ENCODE data around the gene KRI1.
"Not testable (repeated sequence)": the region's sequence is repeated elsewhere in the genome, so short reads cannot be mapped to it uniquely, and the experiment has no call there.

Gene KRI1

GRCh38 chr19:10575011-10575716 is 9.4 kb upstream of the KRI1 start:
- no peak for DNase-seq (ENCODE audit: low read depth, low spot score)

DNA sequence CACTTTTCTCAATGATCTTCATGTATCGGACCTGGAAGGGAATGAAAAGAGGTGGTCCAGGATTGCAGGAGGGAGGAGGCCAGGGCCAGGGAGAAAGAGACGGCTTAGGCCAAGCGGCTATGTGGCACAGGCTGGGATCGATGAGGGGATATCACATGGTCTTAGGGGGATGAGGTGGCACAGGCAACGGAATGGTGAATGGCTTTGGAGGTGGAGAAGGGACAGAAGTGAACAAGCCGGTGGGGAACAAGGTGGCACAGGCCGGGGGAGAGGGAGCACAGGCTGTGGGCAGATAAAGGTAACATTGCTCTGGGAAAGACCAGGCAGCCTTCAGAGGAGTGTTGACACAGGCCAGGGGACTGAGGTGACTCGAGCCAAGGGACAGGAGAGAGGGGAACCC is 8.7 kb upstream of the KRI1 start:
- no peak for DNase-seq (ENCODE audit: low read depth, low spot score)

GRCh38 chr19:10573793-10574192 is 8.0 kb upstream of the KRI1 start:
- DNase-seq (ENCODE audit: low read depth, low spot score), result not testable (repeated sequence)

DNA sequence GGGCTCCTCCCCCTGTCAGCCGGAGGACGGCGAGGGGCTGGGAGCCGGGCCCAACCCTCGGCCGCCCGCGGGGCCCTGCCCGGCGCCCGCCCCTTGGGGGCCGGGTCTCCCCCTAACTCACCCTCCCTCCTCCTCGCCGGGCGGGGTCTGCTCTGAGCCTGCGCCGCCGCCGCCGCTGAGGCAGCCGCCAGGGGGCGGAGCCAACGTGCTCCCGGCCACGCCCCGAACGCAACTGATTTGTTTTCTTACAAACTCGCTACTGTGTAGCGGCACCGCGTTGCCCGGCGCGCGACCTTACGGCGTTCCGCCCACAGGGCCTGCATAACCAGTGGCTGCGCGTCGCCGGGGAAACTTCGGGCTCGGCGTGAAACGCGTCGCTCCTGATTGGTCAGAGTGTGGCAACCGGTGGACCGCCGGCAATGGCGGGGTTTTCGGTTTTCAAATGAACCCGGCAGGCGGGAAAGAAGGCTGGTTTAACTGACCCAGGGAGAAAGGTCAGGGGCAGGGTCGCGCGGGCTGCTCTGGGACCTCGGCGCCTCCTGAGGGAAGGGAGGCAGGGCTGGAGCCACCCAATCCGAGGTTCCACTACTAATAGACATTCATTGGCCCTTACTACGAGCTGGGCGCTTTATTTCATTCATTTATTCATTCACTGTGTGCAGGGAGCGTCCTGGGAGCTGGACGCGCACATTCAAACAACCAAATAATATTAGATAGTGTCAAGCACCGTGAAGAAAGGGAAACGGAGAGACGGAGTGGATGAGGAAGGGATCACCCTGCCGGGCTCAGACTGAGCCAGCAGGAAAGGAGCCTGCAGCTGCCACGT is 3.2 kb upstream of the KRI1 start, which contains the start of gene CDKN2D:
Gene CDKN2D, minus strand, starts transcription at position 154 of the 826 bp plus-strand sequence. CDS start 326 bp downstream, outside the sequence.
- DNase-seq (ENCODE audit: low read depth, low spot score), result peak; percentile 91

DNA sequence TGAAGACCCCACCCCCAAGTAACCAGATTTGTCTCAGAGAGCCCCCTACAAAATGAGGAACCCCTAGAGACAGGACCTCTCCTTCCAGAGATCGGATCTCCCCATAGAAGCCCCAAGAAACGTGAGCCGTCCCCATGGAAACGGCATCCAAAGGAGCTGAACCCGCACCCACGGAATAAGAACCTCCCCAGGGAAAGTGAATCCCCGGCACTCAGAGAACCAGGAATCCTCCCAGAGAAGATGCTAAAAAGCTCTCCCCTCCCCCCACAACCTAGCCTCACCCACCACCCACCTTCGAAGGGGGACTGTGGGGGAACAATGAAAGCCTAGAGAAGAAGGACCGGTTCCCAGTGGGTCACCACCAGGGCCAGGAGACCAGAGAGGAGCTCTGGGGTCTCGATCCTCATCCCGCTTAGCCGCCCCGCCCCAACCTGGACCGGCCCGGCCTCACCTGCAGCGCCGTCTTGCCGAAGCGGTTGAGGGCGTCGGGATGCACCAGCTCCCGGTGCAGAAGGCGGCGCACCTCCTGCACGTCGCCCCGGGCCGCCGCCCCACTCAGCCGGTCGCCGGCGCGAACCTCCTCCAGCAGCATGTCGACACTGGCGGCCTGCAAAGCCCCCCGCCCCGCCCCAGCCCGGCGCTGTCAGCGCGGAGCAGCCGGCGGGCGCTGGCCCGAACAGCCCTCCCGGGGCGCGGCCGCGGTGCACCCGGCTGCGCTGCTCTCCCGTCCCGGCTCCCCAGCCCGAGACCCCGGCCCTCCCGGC is 2.4 kb upstream of the KRI1 start:
- no peak for DNase-seq (ENCODE audit: low read depth, low spot score)

DNA sequence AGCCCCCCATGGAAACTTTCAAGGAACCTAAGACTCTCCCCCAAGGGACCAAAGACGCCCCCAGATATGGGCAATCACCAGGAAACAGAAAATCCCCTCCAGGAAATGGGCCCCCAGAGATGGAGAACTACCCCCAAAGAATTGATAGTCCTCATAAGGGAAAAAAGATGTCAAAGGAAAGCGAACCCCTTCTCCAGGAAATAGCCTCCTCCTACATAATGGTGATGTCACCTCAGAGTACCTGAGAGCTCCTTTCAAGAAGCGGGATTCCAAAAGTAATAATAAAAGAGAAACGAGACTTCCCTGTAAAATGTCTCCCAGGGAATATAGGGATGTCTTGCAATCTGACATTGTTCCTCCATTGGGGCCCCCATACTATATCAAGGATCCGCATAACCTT is 1.8 kb upstream of the KRI1 start:
- DNase-seq (ENCODE audit: low read depth, low spot score), result no peak

GRCh38 chr19:10566658-10567410 is 1.0 kb upstream of the KRI1 start:
- no peak for DNase-seq (ENCODE audit: low read depth, low spot score)

- DNase-seq (ENCODE audit: low read depth, low spot score), result no peak
These were observed 523 bp upstream of the KRI1 start for GRCh38 chr19:10566408-10566657.

GRCh38 chr19:10565028-10565566 is 713 bp downstream of the KRI1 start:
- DNase-seq (ENCODE audit: low read depth, low spot score), result no peak

DNA sequence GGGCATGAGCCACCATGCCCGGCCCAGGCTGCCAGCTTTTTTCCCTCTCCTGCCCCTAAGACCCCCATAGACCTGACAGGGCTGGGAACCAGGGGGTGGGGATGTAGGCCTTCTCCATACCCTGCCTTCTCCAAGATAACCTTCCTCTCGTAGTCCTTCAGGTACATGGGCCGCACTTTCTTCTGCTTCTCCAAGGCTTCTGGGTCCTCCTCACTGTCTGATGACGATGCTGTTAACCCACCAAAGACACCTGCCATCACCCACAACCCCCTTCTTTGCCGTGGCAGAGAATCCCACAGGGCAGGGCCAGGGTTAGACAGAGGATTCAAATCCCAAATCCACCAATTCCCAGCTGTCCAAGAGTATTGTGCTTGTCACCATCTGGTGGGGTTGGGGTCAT is 3.2 kb downstream of the KRI1 start:
- DNase-seq (ENCODE audit: low read depth, low spot score), result no peak

- DNase-seq (ENCODE audit: low read depth, low spot score), result no peak
These were observed 5.7 kb downstream of the KRI1 start for GRCh38 chr19:10560154-10560553.

DNA sequence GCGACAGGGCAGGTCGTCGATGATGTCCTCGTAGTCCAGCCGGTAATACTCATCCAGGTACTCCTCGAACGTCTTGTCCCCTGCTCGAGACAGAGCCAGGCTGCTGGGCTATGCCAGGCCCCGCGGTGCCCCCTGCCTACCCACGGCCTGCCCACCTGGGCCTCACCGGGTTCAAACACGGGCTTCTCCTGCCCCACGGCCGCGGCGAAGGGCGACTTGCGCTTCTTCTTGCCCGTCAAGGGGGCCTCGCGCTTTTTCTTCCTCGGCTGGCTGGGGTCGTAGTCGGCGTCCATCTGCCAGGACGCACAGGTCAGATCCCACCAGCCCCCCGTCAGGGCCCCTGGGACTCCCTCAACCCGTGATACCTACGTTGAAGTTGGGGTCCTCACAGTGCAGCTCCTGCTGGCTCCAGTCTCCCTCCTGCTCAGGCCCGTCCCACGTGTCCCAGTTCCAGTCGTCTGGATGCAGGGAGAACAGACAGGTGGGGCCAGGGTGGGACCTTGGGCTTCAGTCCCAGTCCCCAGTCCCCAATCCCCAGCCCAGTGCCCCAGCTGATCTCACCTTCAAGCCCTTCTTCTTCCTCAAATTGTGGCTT is 8.1 kb downstream of the KRI1 start:
- no peak for DNase-seq (ENCODE audit: low read depth, low spot score)

DNA sequence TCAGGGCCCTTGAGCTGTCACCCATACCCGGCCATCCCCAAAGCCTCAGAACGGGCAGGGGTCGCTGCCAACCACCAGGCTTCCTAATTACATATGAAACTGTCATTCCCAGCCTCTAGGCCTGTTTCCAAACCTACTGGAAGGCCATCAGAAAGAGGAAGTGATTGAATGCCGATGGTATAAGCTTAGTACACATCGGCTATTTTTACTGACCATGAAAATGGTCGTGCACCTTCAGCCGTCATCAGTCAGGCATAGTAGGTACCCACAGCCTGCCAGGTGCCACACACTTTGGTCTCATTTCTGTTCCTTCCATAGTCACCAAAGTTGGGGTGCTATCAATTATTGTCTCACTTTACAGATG is 10.2 kb downstream of the KRI1 start:
- no peak for DNase-seq (ENCODE audit: low read depth, low spot score)

DNA sequence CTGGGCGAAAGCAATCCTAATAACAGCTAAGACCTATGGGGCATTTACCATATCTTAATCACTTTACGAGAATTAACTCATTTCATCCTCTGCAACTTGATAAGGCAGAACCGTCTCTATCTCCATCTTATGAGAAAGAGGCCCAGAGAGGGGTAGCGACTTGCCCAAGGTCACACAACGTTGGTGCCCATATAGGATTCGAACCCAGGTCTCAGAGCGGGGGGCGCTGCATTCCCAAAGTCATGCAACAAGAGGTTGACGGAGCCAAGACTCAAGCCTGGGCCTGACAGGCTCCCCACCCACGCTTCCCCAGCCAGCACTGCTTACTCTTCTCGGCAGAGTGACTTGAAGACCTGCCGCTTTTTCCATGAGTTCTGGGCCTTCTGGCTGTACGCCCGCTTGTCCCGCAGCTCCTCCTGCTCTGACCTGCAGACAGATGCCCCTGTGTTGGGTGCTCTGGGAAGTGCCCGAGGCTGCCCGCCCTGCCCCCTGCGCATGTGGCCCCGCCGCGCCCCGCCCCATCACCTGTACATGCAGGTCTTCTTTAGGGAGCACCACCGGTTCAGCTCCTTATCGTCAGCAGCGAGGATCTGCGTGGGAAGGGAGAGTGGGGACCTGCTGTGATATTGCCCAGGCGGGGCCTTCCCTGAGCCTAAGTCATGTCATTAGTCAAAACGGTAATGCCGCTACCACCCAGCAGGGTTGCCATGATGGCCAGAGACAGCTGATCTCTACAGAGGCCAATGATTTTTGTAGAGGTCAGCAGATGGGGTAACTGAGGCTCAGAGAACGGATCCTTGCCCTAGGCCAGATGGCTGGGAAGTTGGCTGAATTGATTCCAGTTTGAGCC is 10.8 kb downstream of the KRI1 start:
- no peak for DNase-seq (ENCODE audit: low read depth, low spot score)

DNA sequence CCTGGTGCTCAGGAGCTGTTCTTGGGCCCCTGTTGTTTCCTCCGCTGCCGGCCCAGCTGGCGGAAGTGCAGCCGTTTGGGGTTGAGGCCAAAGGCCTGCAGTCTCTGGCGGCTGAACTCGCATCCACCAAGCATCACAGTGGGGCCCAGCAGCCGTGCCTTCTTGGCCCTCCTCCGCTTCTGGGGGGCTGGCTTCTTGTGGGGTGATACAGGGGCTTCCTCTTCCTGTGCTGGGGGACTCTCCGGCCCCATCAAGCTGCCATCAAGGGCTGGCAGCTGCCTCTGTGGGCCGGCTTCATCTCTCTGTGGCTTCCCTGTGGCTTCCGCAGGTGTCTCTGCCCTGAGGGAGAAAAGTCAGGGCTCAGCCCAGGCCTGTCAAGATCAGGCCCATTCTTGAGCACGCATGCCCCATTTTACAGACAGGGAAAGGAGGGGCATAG is 11.8 kb downstream of the KRI1 start:
- DNase-seq (ENCODE audit: low read depth, low spot score), result no peak

DNA sequence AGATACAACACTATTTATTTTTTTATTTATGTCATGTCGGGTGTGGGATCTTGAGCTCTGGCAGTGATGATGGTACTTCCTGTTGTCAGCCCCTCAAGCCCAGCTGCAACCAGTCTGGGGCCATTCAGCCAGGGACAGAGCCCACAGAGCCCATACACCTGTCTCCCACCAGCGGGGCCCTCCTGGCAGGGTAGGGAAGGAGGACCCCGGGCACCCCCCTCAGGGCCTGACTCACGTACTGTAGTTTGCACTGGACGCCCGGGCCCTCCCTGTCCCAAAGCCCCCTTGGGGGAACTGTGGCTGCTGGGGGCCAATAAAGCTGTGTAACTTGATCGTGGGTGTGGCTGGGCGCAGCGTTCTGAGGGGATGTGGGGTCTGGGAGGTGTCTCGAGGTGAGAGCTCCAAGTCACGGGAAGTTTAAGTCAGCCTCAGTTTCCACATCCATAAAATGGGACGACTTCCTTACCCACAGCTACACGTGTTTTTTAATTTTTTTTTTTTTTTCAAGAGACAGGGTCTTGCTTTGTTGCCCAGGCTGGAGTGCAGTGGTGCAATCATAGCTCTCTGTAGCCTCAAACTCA is 12.6 kb downstream of the KRI1 start:
- DNase-seq (ENCODE audit: low read depth, low spot score), result no peak

DNA sequence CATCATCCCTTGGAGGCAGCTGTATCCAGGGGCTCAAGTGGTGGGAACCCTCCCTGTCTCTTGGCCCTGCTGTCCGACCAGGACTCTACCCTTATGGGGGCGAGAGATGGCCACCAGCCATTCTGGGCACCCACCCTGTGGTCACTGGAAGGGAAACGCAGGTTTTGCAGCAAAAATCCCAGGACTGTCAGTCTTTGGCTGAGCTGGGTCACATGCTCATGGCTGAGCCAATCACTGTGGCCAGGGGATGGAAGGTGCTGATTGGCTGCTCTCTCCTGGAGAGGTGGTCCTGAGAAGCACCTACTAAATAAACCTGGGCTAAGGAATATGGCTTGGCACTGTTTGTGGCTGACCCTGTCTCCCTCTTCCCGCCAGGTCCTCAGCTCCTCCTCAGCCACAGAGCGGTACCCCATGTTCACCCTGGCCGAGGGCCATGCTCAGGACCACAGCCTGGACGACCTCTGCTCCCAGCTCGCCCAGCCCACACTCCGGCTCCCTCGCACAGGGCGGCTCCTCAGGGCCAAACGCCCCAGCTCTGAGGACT is 13.2 kb downstream of the KRI1 start:
- DNase-seq (ENCODE audit: low read depth, low spot score), result no peak

DNA sequence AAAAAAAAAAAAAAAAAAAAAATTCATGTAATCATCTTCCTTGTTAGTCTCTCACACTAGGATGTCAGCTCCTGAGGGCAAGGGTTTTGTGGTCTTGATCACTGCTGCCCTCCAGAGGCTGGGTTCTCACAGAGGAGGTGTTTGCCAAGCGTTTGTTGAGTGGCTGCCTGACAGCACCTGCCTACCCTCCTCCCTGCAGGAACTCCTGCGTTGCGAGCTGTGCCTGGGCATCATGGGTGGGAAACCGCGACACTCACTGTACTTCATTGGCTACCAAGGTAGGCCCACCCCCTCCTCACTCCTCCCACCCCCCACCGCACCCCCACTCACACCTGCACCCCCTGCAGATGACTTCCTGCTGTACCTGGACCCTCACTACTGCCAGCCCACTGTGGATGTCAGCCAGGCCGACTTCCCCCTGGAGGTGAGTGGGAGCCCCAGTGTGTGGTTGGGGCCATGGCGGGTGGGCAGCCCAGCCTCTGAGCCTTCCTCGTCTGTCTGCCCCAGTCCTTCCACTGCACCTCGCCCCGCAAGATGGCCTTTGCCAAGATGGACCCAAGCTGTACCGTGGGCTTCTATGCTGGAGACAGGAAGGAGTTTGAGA is 14.0 kb downstream of the KRI1 start:
- DNase-seq (ENCODE audit: low read depth, low spot score), result no peak

GRCh38 chr19:10551006-10551405 is 14.8 kb downstream of the KRI1 start:
- DNase-seq (ENCODE audit: low read depth, low spot score), result not testable (repeated sequence)

All from iPS DF 19.7 (cell line).